ENCODE measurements around the gene FIZ1.

Gene FIZ1

DNA sequence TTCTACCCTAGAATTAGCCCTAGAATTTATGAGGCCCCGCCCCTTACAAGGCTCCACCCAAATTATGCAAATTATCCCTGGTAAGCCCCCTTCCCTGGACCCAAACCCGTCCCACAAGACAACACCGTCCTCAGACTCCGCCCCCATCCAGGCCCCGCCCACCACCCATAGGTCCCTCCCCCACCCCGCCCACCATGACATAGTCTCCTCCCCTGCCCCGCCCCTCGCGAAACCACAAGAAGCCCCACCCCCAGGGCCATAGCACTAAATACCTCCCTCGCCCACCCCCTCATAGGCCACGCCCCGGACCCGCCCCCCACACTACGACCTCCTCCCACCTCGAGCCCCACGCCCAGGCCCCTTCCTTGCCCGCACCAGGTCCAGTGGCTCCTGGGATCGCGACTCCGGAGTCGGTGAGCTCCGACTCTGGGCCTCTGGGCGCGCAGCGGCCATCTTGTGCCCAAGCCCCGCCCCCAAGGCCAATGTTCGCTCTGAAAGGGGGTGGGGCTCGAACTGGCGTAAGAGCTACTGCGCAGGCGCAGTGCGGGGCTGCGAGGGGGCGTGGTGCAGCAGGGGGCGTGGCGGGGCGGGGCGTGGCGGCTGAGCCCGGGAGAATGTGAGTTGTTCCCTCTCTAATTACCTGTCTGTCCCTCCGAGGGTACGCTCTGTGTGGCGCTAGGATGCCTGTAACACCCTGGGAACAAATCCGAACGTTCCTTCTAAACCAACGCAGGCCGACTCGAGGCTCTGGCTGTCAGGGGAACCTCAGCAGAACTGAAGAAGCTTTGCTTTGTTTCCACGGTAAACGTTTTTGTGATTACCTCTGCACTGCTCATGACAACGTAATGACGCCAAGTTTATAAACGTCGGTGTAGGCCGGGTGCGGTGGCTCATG, 25.0 kb upstream of the FIZ1 start, which contains the start of gene ZNF784:
TSS of gene ZNF784 (minus strand) at position 458 of the 895 bp plus-strand sequence. CDS start at position 453, 5 bp downstream.
- TF ChIP-seq POLR2AphosphoS5 (IDR thresholded peaks at IDR 0.05; ENCODE audit: low read depth, low read length) (peak; percentile 86), TAF1 (IDR thresholded peaks at IDR 0.05; ENCODE audit: borderline replicate concordance, insufficient read depth, low read length) (peak; percentile 68; the same call in 1 of the 2 replicates), SIN3A (IDR thresholded peaks at IDR 0.05; ENCODE audit: borderline replicate concordance, insufficient read depth, low read length) (no peak), FOXP2 (optimal IDR thresholded peaks at IDR 0.05; ENCODE audit: borderline replicate concordance, extremely low read depth, extremely low read length, insufficient read depth) (no peak)
- TF ChIP-seq, protein P1, sequence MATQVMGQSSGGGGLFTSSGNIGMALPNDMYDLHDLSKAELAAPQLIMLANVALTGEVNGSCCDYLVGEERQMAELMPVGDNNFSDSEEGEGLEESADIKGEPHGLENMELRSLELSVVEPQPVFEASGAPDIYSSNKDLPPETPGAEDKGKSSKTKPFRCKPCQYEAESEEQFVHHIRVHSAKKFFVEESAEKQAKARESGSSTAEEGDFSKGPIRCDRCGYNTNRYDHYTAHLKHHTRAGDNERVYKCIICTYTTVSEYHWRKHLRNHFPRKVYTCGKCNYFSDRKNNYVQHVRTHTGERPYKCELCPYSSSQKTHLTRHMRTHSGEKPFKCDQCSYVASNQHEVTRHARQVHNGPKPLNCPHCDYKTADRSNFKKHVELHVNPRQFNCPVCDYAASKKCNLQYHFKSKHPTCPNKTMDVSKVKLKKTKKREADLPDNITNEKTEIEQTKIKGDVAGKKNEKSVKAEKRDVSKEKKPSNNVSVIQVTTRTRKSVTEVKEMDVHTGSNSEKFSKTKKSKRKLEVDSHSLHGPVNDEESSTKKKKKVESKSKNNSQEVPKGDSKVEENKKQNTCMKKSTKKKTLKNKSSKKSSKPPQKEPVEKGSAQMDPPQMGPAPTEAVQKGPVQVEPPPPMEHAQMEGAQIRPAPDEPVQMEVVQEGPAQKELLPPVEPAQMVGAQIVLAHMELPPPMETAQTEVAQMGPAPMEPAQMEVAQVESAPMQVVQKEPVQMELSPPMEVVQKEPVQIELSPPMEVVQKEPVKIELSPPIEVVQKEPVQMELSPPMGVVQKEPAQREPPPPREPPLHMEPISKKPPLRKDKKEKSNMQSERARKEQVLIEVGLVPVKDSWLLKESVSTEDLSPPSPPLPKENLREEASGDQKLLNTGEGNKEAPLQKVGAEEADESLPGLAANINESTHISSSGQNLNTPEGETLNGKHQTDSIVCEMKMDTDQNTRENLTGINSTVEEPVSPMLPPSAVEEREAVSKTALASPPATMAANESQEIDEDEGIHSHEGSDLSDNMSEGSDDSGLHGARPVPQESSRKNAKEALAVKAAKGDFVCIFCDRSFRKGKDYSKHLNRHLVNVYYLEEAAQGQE (IDR thresholded peaks at IDR 0.05; ENCODE audit: insufficient read depth in 1 of 2, low read depth in 2 of 2, low read length in 2 of 2): no peak

DNA sequence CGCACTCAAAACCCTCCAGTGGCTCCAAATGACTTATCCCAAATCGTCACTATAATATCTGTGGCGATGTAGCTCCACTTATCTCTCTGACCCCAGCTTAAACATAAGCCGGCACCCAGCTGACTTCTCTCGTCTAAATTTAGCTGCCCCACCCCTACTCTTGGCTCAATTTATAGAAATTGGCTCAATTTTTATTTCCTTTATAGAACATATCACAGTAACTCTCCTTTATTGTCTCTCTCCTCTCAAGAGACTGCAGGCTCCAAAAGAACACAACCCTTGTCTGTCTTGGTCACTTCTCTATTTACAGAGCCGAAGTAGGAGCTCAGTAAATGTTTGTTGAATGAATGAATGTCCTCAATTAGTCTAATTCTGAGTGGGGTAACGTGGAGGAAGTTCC, 24.2 kb upstream of the FIZ1 start:
- no peak for TF ChIP-seq TAF1 (IDR thresholded peaks at IDR 0.05; ENCODE audit: borderline replicate concordance, insufficient read depth, low read length)
- no peak for TF ChIP-seq POLR2AphosphoS5 (IDR thresholded peaks at IDR 0.05; ENCODE audit: low read depth, low read length)
- TF ChIP-seq FOXP2 (optimal IDR thresholded peaks at IDR 0.05; ENCODE audit: borderline replicate concordance, extremely low read depth, extremely low read length, insufficient read depth): no peak
- TF ChIP-seq, protein P1 (IDR thresholded peaks at IDR 0.05; ENCODE audit: insufficient read depth in 1 of 2, low read depth in 2 of 2, low read length in 2 of 2): no peak
- no peak for TF ChIP-seq SIN3A (IDR thresholded peaks at IDR 0.05; ENCODE audit: borderline replicate concordance, insufficient read depth, low read length)

DNA sequence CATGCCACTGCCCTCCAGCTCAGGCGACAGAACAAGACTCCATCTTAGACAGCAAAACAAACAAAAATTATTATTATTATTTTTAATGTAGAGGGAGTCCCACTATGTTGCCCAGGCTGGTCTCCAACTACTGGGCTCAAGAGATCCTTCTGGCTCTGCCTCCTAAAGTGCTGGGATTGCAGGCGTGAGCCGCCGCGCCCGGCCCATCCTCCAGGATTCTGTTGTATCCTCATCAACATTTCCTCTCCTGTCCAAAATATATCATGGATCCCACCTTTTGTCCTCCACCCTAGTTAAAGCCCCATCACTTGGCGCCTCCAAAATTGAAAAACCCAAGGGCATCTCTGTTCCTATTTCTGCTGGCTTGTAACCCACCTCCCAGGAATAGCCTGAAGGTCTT, 23.8 kb upstream of the FIZ1 start:
- no peak for TF ChIP-seq SIN3A (IDR thresholded peaks at IDR 0.05; ENCODE audit: borderline replicate concordance, insufficient read depth, low read length)
- TF ChIP-seq, protein P1 (IDR thresholded peaks at IDR 0.05; ENCODE audit: insufficient read depth in 1 of 2, low read depth in 2 of 2, low read length in 2 of 2): no peak
- TF ChIP-seq TAF1 (IDR thresholded peaks at IDR 0.05; ENCODE audit: borderline replicate concordance, insufficient read depth, low read length): no peak
- no peak for TF ChIP-seq POLR2AphosphoS5 (IDR thresholded peaks at IDR 0.05; ENCODE audit: low read depth, low read length)
- no peak for TF ChIP-seq FOXP2 (optimal IDR thresholded peaks at IDR 0.05; ENCODE audit: borderline replicate concordance, extremely low read depth, extremely low read length, insufficient read depth)

DNA sequence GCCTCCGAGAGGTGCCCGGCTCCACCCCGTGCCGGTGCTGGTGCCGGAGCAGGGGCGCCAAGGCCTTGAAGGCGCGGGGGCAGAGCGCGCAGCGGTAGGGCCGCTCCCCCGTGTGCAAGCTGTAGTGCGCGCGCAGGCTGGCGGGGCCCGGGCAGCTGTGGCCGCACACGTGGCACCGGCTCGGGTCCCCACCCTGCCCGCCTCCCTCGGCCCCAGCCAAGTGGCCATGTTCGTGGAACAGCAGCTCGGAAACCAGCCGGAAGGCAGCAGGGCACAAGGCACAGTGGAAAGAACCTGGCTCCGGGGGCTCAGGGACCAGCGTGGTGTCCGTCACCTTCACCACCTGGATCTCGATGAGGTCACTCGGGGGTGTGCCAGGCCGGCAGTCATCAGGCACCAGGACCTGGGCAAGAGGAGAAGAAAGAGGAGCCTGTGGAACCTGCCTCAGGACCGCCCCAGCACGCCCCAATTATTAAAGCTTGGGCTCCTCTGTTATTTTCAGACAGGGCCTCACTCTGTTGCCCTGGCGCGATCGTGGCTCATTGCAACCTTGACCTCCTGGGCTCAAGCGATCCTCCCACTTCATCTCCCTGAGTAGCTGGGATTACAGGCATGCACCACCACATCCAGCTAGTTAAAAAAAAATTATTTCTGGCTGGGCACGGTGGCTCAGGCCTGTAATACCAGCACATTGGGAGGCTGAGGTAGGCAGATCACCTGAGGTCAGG, 23.1 kb upstream of the FIZ1 start:
- TF ChIP-seq, protein P1 (IDR thresholded peaks at IDR 0.05; ENCODE audit: insufficient read depth in 1 of 2, low read depth in 2 of 2, low read length in 2 of 2): no peak
- no peak for TF ChIP-seq SIN3A (IDR thresholded peaks at IDR 0.05; ENCODE audit: borderline replicate concordance, insufficient read depth, low read length)
- TF ChIP-seq FOXP2 (optimal IDR thresholded peaks at IDR 0.05; ENCODE audit: borderline replicate concordance, extremely low read depth, extremely low read length, insufficient read depth): no peak
- no peak for TF ChIP-seq POLR2AphosphoS5 (IDR thresholded peaks at IDR 0.05; ENCODE audit: low read depth, low read length)
- TF ChIP-seq TAF1 (IDR thresholded peaks at IDR 0.05; ENCODE audit: borderline replicate concordance, insufficient read depth, low read length): no peak
